Right cardiac atrium (tissue), 5 donors: Measurements from ENCODE around the gene SAMD9L. TPM values are rescaled to one million over a fixed set of nuclear protein-coding genes. Genes with fewer than 3 reads are reported as not detected.

Experiments
- ATAC-seq, 2 donors: fragments of 200-7000 bp; cut with Tn5 transposase; one replicate each; pipeline versions ENCODE4 v1.8.0 to v1.9.1; 2020; ENCODE audit warnings: moderate library complexity in 2 of 2, mild to moderate bottlenecking in 1 of 2
- DNase-seq, 3 donors: peaks; one replicate each; pipeline ENCODE4 v3.0.0-alpha.2; 2020
- H3K27ac ChIP-seq: one replicate; pipeline ENCODE4 v1.5.1; 2013; ENCODE audit warnings: mild to moderate bottlenecking, low read length, control low read depth, moderate library complexity
- H3K27me3 ChIP-seq: one replicate; pipeline ENCODE4 v1.6.1; 2013; ENCODE audit not compliant: control insufficient read depth, insufficient read depth
- H3K4me1 ChIP-seq: one replicate; pipeline ENCODE4 v1.6.1; 2013; ENCODE audit warnings: low read length; ENCODE audit not compliant: control insufficient read depth, insufficient read depth
- H3K4me3 ChIP-seq: one replicate; pipeline ENCODE4 v1.5.1; 2013; ENCODE audit warnings: low read length, control low read depth
- H3K9me3 ChIP-seq: one replicate; pipeline ENCODE4 v1.6.1; 2013; ENCODE audit warnings: low read length; ENCODE audit not compliant: control insufficient read depth
- WGBS: extraction: QIAGEN DNeasy Blood & Tissue Kit; methylation state at CpG from one replicate; pipeline ENCODE4 v1.1.7; 2013; 5-methylcytosine and 5-hydroxymethylcytosine counted together
- intact Hi-C, 4 donors: fragments of 100-400 bp; cut with DNase I; formaldehyde crosslinking; loops; one replicate each; pipeline versions ENCODE4 v1.11.0 to v1.14.0; 2022 to 2023
- polyA plus RNA-seq: library from polyadenylated mRNA; stranded (reverse); fragments of 200-250 nt; gene quantifications from one replicate; pipeline ENCODE4 v1.2.3, GENCODE V29; 2013
- total RNA-seq, 4 donors: library from RNA; stranded (reverse); fragmentation: NEBNext Ultra II Directional; extraction: Animal tissue kit (Norgen Biotek cat#: 25700); gene quantifications; one replicate each; pipeline ENCODE4 v1.2.1, GENCODE V29; 2021
- donor health status: healthy with polysubstance abuse.
- donor health status: DM: no; HTN: yes; CAD: no.
- donor health status: DM: no; HTN: no; CAD: no.
- donor health status: DM: no; HTN: yes; CAD: no; lungs with severe emphysema.
- donor health status: DM: yes; HTN: yes; CAD: no.

The SAMD9L gene
- total and polyA plus RNA-seq, 5 donors, result 2.8 to 7.4 (median 6.4) TPM

DNA sequence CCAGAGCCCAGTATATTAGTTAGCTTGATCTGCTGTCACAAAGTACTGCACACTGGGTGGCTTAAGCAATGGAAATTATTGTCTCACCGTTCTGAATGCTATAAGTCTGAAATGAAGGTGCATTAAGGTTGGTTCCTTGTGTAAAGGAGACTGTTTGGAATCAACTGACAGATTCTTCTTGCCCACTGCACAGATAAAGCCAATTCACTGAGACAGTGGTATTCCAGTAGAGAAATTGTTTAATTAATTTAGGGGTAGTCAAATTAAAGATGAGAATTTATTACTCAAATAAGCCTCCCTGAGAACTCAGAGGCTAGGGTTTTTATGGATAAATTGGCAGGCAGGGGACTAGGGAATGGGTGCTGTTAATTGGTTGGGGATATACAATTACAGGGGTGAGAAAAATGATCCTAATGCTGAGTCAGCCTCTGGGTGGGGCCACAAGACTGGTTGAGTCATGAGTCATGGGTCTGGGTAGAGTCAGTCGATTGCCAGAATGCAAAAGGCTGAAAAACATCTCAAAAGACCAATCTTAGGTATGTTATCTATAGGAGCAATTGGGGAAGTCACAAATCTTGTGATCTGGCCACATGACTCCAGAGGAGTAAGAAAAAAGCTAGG, 23.5 kb upstream of the SAMD9L start:
- no peaks in the 10 kb centered on the region for H3K27me3 ChIP-seq
- intact Hi-C loops, result no loop called here
- DNase-seq (no peak), ATAC-seq (no peak)
- whole genome bisulfite sequencing, result 57% methylated on average over 2 of the region's 2 CpGs
- peaks cover 2% of the 10 kb centered on the region for H3K9me3 ChIP-seq
- no peak overlapping the region for H3K4me3 ChIP-seq
- no peaks in the 10 kb centered on the region for H3K4me1 ChIP-seq
- H3K27ac ChIP-seq, result no peak overlapping the region

DNA sequence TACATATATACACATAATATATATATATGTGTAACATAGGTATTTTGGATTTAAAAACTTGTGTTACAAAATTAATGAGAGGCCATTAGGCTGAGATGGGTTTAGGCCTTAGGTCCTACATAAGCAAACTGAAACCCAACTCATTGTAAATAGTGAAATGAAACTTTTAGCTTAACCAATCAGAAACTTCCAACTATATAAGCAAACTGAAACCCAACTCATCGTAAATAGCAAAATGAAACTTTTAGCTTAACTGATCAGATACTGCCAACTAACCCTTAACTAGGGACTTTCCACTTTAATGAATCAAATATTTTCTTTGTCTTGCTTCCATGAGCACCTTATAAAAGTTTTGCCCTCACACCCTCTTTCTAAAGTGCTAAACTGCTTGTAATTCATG, 17.3 kb upstream of the SAMD9L start:
- no peaks in the 10 kb centered on the region for H3K9me3 ChIP-seq
- ATAC-seq (no peak), DNase-seq (no peak)
- WGBS, result 64% methylated on average over 1 of the region's 1 CpG
- H3K27me3 ChIP-seq, result peaks cover 2% of the 10 kb centered on the region
- no peaks in the 10 kb centered on the region for H3K4me1 ChIP-seq
- no peak overlapping the region for H3K27ac ChIP-seq
- intact Hi-C loops, result no loop called here
- no peak overlapping the region for H3K4me3 ChIP-seq

DNA sequence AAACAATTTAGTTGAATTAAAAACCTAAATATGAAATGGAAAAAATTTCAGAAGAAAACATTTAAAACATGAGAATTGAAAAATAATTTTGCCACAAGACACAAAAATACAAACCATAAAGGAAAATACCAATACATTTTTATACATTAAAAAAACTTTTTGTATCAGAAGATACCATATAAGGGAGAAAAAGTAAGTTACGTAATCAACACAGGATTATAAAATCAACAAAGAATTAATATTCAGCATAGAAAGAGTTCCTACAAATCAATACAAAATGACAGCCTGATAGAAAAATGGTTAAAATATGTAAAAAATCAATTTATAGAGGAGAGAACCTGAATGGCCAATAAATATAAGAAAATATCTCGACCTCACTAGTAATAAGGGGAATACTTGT, 16.6 kb upstream of the SAMD9L start:
- no peak overlapping the region for H3K4me3 ChIP-seq
- ATAC-seq, result no peak
- intact Hi-C loops, result no loop called here

DNA sequence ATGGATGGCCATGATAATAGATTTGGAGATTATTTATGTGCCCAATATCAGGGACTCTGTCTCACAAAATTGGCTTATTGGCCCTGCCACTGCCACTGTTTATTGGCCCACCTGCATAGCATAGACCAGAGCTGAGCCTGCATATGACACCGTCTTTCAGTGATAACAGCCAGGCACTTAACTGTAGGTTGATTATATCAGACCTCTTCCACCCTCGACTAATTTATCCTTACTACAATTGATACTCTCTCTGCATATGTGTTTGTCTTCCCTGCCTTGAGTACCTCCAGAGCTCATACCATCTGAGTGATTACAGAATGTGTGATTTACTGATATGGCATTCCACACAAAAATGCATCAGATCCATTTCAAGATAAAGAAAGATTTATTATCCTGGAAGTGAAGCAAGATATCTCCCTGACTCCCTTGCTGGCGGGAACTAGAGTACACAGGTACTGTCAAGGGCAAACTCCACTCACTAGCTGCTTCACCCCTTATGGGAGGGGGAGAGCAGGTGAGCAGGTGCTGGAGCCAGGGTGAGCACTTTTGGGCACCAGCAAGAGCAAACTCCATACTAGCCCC, 13.1 kb upstream of the SAMD9L start:
- intact Hi-C loops, result no loop called here
- Histone ChIP-seq H3K27me3 (peaks cover 2% of the 10 kb centered on the region), H3K27ac (no peak overlapping the region), H3K4me3 (no peak overlapping the region), H3K4me1 (no peaks in the 10 kb centered on the region), H3K9me3 (no peaks in the 10 kb centered on the region)
- ATAC-seq (no peak), DNase-seq (no peak)
- 85% methylated on average over 3 of the region's 3 CpGs for WGBS

More for the DNA sequence above, 16.6 kb upstream of the SAMD9L start:
- Histone ChIP-seq H3K27me3 (peaks cover 2% of the 10 kb centered on the region), H3K27ac (no peak overlapping the region), H3K4me1 (no peaks in the 10 kb centered on the region), H3K9me3 (no peaks in the 10 kb centered on the region)
- WGBS, result 86% methylated on average over 2 of the region's 2 CpGs
- no peak for DNase-seq

DNA sequence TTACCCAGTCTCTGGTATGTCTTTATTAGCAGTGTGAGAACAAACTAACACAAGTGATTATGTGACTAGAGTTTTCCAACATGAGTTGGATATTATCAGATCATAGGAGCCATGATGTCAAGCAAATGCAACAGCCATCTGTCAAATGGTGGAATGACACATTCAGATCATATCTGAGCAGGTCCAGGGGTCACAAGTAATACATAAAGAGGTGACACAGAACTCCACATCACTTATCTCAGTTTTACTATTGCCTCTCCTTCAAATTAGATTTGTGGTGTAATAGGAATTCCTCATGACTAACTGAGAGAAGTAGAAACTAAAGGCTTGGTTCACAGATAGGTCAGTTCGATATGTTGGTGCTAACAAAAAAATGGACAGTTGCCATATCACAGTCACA, 12.2 kb upstream of the SAMD9L start:
- H3K9me3 ChIP-seq, result no peaks in the 10 kb centered on the region
- H3K27me3 ChIP-seq, result peaks cover 2% of the 10 kb centered on the region
- 63% methylated on average over 1 of the region's 1 CpG for WGBS
- intact Hi-C loops, result no loop called here
- no peak overlapping the region for H3K4me3 ChIP-seq
- DNase-seq (no peak), ATAC-seq (no peak)
- no peaks in the 10 kb centered on the region for H3K4me1 ChIP-seq
- H3K27ac ChIP-seq, result no peak overlapping the region

DNA sequence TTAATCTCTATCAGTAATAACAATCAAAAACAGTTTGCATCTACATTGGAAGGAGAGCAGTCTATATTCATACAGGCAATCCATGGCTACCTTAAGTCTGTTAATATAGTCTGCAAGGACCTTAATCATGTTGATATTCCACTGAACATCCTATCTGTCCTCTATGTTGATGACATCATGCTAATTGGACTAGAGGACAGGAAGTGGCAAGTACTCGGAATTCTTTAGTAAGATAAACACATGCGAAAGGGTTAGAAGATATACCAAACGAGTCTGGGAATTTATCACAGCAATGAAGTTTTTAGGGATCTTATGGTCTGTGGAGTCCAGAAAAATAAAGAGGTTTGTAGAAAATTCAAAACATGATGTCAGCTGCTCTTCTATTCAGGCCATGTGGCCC, 11.3 kb upstream of the SAMD9L start:
- intact Hi-C loops, result no loop called here
- Histone ChIP-seq H3K27ac (no peak overlapping the region), H3K4me3 (no peak overlapping the region), H3K4me1 (no peaks in the 10 kb centered on the region), H3K9me3 (no peaks in the 10 kb centered on the region), H3K27me3 (peaks cover 2% of the 10 kb centered on the region)
- WGBS, result 28% methylated on average over 3 of the region's 3 CpGs
- DNase-seq (no peak), ATAC-seq (no peak)

DNA sequence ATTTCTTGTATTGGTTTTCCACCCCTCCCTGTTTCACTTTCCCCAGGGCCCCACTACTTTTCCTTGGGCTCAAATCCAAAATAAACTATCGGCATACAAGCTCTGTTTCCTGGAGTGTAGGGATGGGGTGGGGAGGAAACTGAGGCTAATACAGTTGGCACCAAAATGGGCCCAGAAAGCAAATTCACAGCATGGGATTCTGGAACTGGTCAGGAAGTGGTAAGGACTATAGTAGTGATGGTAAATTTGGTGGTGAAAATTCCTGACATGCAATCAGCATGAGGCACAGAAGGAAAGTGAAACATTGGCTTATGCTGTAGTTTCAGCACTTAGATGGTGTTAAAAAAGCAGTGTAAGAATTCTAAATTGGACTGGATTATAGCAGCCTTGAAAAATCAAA, 8.7 kb upstream of the SAMD9L start:
- WGBS, result 57% methylated on average over 1 of the region's 1 CpG
- no peak for ATAC-seq
- H3K9me3 ChIP-seq, result no peaks in the 10 kb centered on the region
- H3K27ac ChIP-seq, result no peak overlapping the region
- H3K4me1 ChIP-seq, result no peaks in the 10 kb centered on the region
- H3K27me3 ChIP-seq, result peaks cover 2% of the 10 kb centered on the region
- no peak for DNase-seq
- no peak overlapping the region for H3K4me3 ChIP-seq
- intact Hi-C loops, result no loop called here

DNA sequence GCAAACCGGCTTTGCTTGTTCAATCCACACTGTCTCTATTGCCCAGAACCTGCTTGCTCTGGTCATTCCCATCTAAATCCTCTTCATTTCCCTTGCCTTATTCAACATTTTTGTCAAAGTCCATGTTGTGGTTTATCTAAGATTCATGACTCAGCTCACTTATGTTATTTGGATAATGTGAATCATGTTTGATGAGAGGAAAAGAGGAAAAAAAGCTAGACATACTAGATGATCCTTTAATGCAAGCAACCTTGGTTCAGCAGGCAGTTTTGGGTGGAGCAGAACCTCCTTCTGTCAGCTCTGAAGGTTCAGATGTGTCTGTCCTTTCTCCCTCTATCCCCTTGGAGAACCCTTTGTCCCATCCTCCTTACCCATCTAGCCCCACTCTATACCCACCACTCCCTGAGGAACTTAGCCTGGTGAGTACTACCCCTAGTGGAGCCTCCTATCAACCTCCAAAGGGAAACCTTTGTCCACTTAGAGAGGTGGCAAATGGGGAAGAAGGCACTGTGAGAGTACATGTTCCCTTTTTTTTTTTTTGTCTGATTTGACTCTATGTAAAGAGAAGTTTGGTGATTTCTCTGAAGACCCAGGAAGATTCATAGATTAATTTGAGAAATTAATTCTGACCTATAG, 2.1 kb upstream of the SAMD9L start:
- H3K27me3 ChIP-seq, result no peaks in the 10 kb centered on the region

DNA sequence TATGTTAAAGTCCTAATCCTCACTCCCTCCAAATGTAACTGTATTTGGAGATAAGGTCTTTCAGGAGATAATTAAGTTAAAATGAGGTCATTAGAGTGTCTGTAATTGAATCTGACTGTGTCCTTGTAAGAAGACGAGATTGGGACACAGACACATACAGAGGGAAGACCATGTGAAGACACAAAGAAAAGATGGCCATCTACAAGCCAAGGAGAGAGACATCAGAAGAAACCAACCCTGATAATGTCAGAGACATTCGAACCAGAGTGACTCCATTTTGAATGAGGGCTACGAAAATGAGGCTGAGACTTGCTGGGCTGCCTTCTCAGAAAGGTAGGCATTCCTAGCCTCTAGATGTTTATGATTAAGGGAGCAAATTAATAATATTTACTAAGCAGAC, 542 bp upstream of the SAMD9L start:
- peak overlapping the region; percentile 92 for H3K4me3 ChIP-seq
- intact Hi-C loops, result no loop called here
- WGBS, result 71% methylated on average over 3 of the region's 3 CpGs
- no peak for ATAC-seq
- peaks cover 5% of the 10 kb centered on the region for H3K4me1 ChIP-seq
- H3K9me3 ChIP-seq, result no peaks in the 10 kb centered on the region
- H3K27me3 ChIP-seq, result no peaks in the 10 kb centered on the region
- DNase-seq, result no peak
- H3K27ac ChIP-seq, result no peak overlapping the region

More for the DNA sequence above, 2.1 kb upstream of the SAMD9L start:
- intact Hi-C loops, result no loop called here
- Histone ChIP-seq H3K4me3 (no peak overlapping the region), H3K4me1 (peaks cover 5% of the 10 kb centered on the region), H3K27ac (no peak overlapping the region), H3K9me3 (no peaks in the 10 kb centered on the region)
- ATAC-seq, result no peak
- no peak for DNase-seq
- 98% methylated on average over 1 of the region's 1 CpG for WGBS

DNA sequence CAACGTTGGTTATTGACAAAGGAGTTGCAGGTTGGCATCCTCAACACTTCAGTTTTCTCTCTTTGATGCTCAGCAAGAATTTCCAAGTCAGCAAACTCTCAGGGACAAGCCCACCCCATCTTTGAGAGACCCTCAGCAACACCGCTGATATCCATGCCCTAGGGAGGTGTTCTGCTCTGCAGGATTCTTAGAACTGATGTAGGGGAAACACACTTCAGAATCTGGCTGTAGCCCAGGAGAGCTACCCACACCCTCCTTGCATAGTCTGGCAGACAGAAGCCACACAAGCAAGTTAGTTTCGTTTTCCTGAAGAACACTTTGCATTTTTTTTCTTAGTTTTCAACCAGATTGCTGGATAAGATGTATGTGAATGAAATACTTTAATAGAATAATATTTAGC, 822 bp downstream of the SAMD9L start:
- intact Hi-C loops, result no loop called here
- peak; percentile 86 to 96 for ATAC-seq
- Histone ChIP-seq H3K9me3 (no peaks in the 10 kb centered on the region), H3K4me3 (peak overlapping the region; percentile 92), H3K27me3 (no peaks in the 10 kb centered on the region), H3K4me1 (peaks cover 5% of the 10 kb centered on the region), H3K27ac (peak overlapping the region; percentile 27)
- WGBS, result 8% methylated on average over 3 of the region's 3 CpGs
- DNase-seq, result peak; percentile 31 to 52 (median 31)

DNA sequence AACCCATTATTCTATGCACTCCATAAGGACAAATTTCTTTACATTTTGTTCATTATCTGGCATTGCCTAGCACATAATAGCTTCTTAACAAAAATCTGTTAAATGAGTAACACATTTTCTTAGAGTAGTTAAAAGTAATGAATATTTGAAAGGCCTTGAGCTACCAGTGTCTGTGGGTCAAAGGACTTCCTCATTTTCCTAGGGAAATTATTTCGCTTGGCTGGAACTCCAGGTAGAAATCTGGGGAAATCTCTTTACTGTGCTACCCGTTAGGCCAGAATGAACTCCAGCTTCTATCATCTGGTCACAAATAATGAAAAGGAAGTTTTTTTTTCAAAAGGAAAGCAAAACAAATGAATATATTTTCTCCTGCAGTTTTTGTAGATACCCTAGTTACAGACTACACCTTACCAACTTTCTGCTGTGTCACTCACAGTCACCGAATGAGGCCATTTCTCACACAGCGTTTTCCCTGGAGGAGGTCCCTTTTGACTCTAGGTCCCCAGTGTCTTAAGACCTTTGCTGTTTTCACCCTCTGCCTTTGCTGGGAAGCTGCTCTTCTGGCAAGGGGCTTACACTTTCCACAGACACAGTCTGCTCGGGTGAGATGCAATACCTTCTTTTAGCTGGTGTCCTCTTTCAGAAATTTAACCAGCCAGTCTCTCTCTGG, 1.6 kb downstream of the SAMD9L start:
- Histone ChIP-seq H3K27ac (no peak overlapping the region), H3K4me1 (peaks cover 5% of the 10 kb centered on the region), H3K27me3 (no peaks in the 10 kb centered on the region), H3K4me3 (peak overlapping the region; percentile 92), H3K9me3 (peaks cover 2% of the 10 kb centered on the region)
- WGBS, result 43% methylated on average over 5 of the region's 5 CpGs
- DNase-seq, result peak in 1 of 3 donors; percentile 13
- ATAC-seq, result no peak
- intact Hi-C loops, result no loop called here
